ENCODE measurements around the gene TULP3. TPM values are rescaled to one million over a fixed set of nuclear protein-coding genes. Genes with fewer than 3 reads are reported as not detected.

Gene TULP3
- total RNA-seq, 2 experiments from 2014 or later, result 10.7 to 11.0 TPM

DNA sequence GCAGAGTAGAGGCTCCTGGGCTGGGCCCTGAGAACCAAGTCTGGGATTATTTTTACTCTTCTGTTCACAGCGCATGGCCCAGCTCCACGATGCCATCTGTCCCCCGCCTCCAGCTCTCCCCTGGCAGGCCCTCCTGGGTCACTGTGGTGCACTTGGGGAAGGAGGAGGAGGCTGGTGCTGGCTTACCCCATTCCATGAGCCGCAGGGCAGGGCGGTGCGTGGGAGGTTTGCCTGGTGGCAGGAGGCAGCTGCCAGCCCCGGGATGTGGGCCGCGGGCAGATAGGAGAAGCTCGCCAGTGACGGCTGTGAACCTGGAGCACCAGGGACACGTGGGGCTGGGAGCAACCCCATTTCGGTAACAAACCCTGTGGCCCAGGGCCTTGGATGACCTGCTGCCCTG is 91.7 kb downstream of the TULP3 start:
- H3K9me2 ChIP-seq (ENCODE audit: insufficient read depth, low read length), result no peaks in the 10 kb centered on the region
- no peak overlapping the region for H2AFZ ChIP-seq (ENCODE audit: low read length)
- H4K20me1 ChIP-seq (ENCODE audit: insufficient read depth, low read length), result no peaks in the 10 kb centered on the region
- intact Hi-C loops (cut with micrococcal nuclease; ENCODE audit: unreplicated experiment), result no loop called here
- ChIA-PET POLR2A (no interaction called here), CTCF (ENCODE audit: unreplicated experiment) (no interaction called here)
- H3K4me3 ChIP-seq (ENCODE audit: low read depth, low read length, poor library complexity, severe bottlenecking), result no peak overlapping the region
- BruUV-seq (replicated peaks), result no TSS peak
- H3K36me3 ChIP-seq (ENCODE audit: insufficient read depth, low read length), result no peaks in the 10 kb centered on the region
- H3K79me2 ChIP-seq (ENCODE audit: insufficient read depth, low read depth, low read length), result no peaks in the 10 kb centered on the region
- no peak overlapping the region for H3K27ac ChIP-seq (ENCODE audit: low read depth, low read length, poor library complexity, severe bottlenecking)
- TF ChIP-seq EZH2phosphoT487 (IDR thresholded peaks at IDR 0.05; ENCODE audit: borderline replicate concordance, low read depth, low read length), result no peak
- TF ChIP-seq, protein P1, sequence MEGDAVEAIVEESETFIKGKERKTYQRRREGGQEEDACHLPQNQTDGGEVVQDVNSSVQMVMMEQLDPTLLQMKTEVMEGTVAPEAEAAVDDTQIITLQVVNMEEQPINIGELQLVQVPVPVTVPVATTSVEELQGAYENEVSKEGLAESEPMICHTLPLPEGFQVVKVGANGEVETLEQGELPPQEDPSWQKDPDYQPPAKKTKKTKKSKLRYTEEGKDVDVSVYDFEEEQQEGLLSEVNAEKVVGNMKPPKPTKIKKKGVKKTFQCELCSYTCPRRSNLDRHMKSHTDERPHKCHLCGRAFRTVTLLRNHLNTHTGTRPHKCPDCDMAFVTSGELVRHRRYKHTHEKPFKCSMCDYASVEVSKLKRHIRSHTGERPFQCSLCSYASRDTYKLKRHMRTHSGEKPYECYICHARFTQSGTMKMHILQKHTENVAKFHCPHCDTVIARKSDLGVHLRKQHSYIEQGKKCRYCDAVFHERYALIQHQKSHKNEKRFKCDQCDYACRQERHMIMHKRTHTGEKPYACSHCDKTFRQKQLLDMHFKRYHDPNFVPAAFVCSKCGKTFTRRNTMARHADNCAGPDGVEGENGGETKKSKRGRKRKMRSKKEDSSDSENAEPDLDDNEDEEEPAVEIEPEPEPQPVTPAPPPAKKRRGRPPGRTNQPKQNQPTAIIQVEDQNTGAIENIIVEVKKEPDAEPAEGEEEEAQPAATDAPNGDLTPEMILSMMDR (conservative IDR thresholded peaks at IDR 0.05; ENCODE audit: low read length), result no peak
- no peak overlapping the region for H3K4me2 ChIP-seq (ENCODE audit: low read length)
- H3K4me1 ChIP-seq (ENCODE audit: insufficient read depth, low read length, poor library complexity, severe bottlenecking), result no peaks in the 10 kb centered on the region
- no peak for DNase-seq (ENCODE audit: low spot score)
- H3K9me3 ChIP-seq (ENCODE audit: low read length), result no peaks in the 10 kb centered on the region

DNA sequence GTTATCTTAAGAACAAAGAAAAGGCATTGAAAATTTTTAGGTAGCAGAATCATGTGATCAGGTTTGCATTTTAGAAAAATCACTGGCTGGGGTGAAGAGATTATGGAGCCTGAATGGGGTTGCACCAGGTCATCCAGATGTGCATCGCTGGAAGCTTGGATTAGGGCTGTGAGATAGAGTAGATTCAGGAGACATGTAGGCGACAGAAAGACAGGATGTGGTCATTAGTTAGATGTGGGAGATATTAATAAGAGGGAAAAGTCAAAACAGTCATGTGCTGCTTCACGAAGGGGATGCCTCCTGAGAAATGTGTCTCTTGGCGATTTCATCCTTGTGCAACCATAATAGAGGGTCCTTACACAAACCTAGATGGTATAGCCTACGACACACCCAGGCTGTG is 93.6 kb downstream of the TULP3 start:
- no peaks in the 10 kb centered on the region for H3K79me2 ChIP-seq (ENCODE audit: insufficient read depth, low read depth, low read length)
- intact Hi-C loops (cut with micrococcal nuclease; ENCODE audit: unreplicated experiment), result no loop called here
- H3K4me3 ChIP-seq (ENCODE audit: low read depth, low read length, poor library complexity, severe bottlenecking), result no peak overlapping the region
- TF ChIP-seq, protein P1 (conservative IDR thresholded peaks at IDR 0.05; ENCODE audit: low read length), result no peak
- no peak for TF ChIP-seq EZH2phosphoT487 (IDR thresholded peaks at IDR 0.05; ENCODE audit: borderline replicate concordance, low read depth, low read length)
- no peaks in the 10 kb centered on the region for H3K9me3 ChIP-seq (ENCODE audit: low read length)
- DNase-seq (ENCODE audit: low spot score), result no peak
- no peaks in the 10 kb centered on the region for H3K9me2 ChIP-seq (ENCODE audit: insufficient read depth, low read length)
- no peaks in the 10 kb centered on the region for H4K20me1 ChIP-seq (ENCODE audit: insufficient read depth, low read length)
- POLR2A ChIA-PET, result no interaction called here
- no peak overlapping the region for H3K4me2 ChIP-seq (ENCODE audit: low read length)
- H3K4me1 ChIP-seq (ENCODE audit: insufficient read depth, low read length, poor library complexity, severe bottlenecking), result no peaks in the 10 kb centered on the region
- H3K27ac ChIP-seq (ENCODE audit: low read depth, low read length, poor library complexity, severe bottlenecking), result no peak overlapping the region
- CTCF ChIA-PET (ENCODE audit: unreplicated experiment), result interaction anchor here (0.6 kb wide), 1 partner anchor 8 kb away, joined by 4 read pairs; no protein-coding TSS in a partner anchor
- no peak overlapping the region for H2AFZ ChIP-seq (ENCODE audit: low read length)
- no peaks in the 10 kb centered on the region for H3K36me3 ChIP-seq (ENCODE audit: insufficient read depth, low read length)
- no TSS peak for BruUV-seq (replicated peaks)

DNA sequence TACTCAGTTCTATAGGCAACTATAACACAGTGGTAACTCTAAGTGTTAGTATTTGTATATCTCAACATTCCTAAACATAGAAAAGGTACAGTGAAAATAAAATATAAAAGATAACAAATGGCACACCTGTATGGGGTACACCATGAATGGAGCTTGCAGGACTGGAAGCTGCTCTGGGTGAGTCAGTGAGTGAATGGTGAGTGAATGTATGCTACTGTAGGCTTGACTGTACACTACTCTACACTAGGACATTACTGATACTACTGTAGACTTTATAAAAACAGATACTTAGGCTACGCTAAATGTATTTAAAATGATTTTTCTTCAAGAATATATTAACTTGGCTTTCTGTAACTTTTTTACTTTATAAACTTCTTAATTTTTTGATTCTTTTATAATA is 94.0 kb downstream of the TULP3 start:
- POLR2A ChIA-PET, result no interaction called here
- Histone ChIP-seq H3K36me3 (ENCODE audit: insufficient read depth, low read length) (no peaks in the 10 kb centered on the region), H3K27ac (ENCODE audit: low read depth, low read length, poor library complexity, severe bottlenecking) (no peak overlapping the region), H3K4me1 (ENCODE audit: insufficient read depth, low read length, poor library complexity, severe bottlenecking) (no peaks in the 10 kb centered on the region), H3K4me3 (ENCODE audit: low read depth, low read length, poor library complexity, severe bottlenecking) (no peak overlapping the region), H3K9me3 (ENCODE audit: low read length) (no peaks in the 10 kb centered on the region; the same call in 1 of the 2 replicates), H3K9me2 (ENCODE audit: insufficient read depth, low read length) (no peaks in the 10 kb centered on the region), H4K20me1 (ENCODE audit: insufficient read depth, low read length) (no peaks in the 10 kb centered on the region), H2AFZ (ENCODE audit: low read length) (no peak overlapping the region), H3K79me2 (ENCODE audit: insufficient read depth, low read depth, low read length) (no peaks in the 10 kb centered on the region), H3K4me2 (ENCODE audit: low read length) (no peak overlapping the region)
- TF ChIP-seq, protein P1 (conservative IDR thresholded peaks at IDR 0.05; ENCODE audit: low read length), result no peak
- TF ChIP-seq EZH2phosphoT487 (IDR thresholded peaks at IDR 0.05; ENCODE audit: borderline replicate concordance, low read depth, low read length), result no peak
- intact Hi-C loops (cut with micrococcal nuclease; ENCODE audit: unreplicated experiment), result no loop called here
- CTCF ChIA-PET (ENCODE audit: unreplicated experiment), result no interaction called here
- no TSS peak for BruUV-seq (replicated peaks)
- no peak for DNase-seq (ENCODE audit: low spot score)
